ENCODE results near the gene SAMD4B. TPM values are rescaled to one million over a fixed set of nuclear protein-coding genes. Genes with fewer than 3 reads are reported as not detected.
"Not testable (repeated sequence)": the region's sequence is repeated elsewhere in the genome, so short reads cannot be mapped to it uniquely, and the experiment has no call there.

The SAMD4B gene
- total RNA-seq, 2 experiments from 2014 or later, result 47.8 to 51.3 TPM

GRCh38 chr19:39372047-39372802 lies 30.0 kb downstream of the SAMD4B start:
- H3K36me3 Mint-ChIP-seq, result peaks cover 9% of the 10 kb centered on the region

GRCh38 chr19:39372941-39373340 lies 30.7 kb downstream of the SAMD4B start:
- POLR2A ChIA-PET, result interaction anchor here (0.5 kb wide), 1 partner anchor 75 kb away, joined by 5 read pairs; no protein-coding TSS in a partner anchor
- no peaks in the 10 kb centered on the region for H3K27me3 Mint-ChIP-seq
- DNase-seq, result no peak
- H3K4me3 Mint-ChIP-seq, result no peak overlapping the region
- peaks cover 2% of the 10 kb centered on the region for H3K4me1 Mint-ChIP-seq
- H3K36me3 Mint-ChIP-seq, result peaks cover 11% of the 10 kb centered on the region
- H3K9me3 Mint-ChIP-seq, result no peaks in the 10 kb centered on the region
- ATAC-seq (ENCODE audit: low read depth), result no peak
- H3K27ac Mint-ChIP-seq, result no peak overlapping the region

More at GRCh38 chr19:39372047-39372802, 30.0 kb downstream of the SAMD4B start:
- POLR2A ChIA-PET, result no interaction called here
- ATAC-seq (ENCODE audit: low read depth) (no peak), DNase-seq (no peak)
- Mint-ChIP-seq H3K27me3 (no peaks in the 10 kb centered on the region), H3K4me1 (peaks cover 2% of the 10 kb centered on the region), H3K9me3 (no peaks in the 10 kb centered on the region), H3K4me3 (no peak overlapping the region), H3K27ac (no peak overlapping the region)

DNA sequence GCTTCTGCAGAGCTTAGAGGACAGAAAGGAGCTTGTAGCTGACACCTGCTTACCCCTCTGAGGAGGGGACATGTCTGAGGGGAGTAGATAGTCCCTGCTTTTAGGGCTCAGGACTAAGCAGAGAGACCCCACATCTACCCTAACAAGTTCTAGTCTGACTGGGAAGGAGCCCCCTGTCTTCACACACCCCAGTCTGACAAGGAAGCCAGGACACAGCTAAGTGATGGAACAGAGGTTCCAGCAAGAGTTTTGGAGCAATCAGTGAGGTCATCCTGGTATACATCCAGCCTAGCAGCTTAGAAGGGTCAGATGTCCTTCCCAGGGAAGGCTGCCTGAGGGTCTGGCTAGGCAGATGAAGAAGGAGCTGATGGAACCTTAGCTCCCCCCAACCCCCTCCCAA lies 33.7 kb downstream of the SAMD4B start:
- H3K27ac Mint-ChIP-seq, result no peak overlapping the region
- peaks cover 2% of the 10 kb centered on the region for H3K4me1 Mint-ChIP-seq
- POLR2A ChIA-PET, result no interaction called here
- H3K36me3 Mint-ChIP-seq, result peaks cover 10% of the 10 kb centered on the region
- no peaks in the 10 kb centered on the region for H3K9me3 Mint-ChIP-seq
- ATAC-seq (ENCODE audit: low read depth), result no peak
- H3K27me3 Mint-ChIP-seq, result no peaks in the 10 kb centered on the region
- no peak for DNase-seq
- no peak overlapping the region for H3K4me3 Mint-ChIP-seq

DNA sequence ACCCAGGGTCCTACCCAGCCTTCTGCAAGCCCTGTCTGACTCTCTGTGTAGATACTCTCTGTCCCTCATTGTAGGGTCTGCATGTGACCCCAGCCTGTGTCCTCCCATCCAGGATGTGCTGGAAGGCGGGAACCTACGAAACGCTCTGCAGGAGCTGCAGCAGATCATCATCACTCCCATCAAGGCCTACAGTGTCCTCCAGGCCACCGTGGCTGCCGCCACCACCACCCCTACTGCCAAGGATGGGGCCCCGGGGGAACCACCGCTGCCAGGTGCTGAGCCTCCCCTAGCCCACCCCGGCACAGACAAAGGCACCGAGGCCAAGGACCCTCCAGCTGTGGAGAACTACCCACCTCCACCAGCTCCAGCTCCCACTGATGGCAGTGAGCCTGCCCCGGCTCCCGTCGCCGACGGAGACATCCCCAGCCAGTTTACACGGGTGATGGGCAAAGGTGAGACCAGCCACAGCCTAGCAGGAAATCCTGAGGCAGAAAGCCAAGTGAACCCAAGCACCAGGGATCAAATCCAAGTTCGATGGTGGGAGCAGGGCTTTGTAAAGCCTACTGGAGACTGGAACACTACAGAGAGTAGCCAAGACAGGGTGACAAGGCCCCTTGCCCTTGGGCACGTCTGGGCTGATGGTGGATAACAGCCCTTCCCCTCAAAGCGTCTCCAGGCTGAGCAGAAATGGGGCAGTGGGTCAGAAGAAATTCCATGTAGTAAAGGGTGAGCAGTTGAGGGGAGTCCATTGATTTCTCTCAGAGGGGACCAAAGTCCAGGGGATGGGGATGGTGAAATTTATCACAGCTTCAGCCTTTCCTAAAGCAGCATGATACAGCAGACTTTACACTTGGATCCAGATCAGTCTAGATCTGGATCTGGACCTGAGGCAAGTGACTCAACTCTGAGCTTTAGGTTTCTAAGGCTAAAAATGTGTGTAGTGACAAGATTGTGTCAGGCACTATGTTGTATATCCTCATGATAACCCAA lies 35.4 kb downstream of the SAMD4B start:
- Mint-ChIP-seq H3K27ac (no peak overlapping the region), H3K4me1 (no peaks in the 10 kb centered on the region), H3K36me3 (peaks cover 10% of the 10 kb centered on the region), H3K27me3 (no peaks in the 10 kb centered on the region), H3K9me3 (no peaks in the 10 kb centered on the region), H3K4me3 (no peak overlapping the region)
- DNase-seq, result no peak
- POLR2A ChIA-PET, result no interaction called here
- ATAC-seq (ENCODE audit: low read depth), result no peak

DNA sequence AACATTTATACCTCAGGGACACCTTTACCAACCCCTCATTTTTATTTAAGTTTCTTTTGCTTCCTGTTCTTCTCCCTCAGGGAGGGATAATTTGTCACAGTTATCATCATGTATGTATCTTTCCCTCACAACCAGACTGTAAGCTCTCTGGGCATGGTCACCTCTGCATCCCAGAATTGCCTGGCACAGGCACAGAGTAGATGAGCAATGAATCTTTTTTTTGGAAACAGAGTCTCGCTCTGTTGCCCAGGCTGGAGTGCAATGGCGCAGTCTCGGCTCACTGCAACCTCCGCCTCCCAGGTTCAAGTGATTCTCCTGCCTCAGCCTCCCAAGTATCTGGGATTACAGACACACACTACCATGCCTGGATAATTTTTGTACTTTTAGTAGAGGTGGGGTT lies 37.1 kb downstream of the SAMD4B start:
- H3K27me3 Mint-ChIP-seq; H3K36me3 Mint-ChIP-seq; POLR2A ChIA-PET; DNase-seq; H3K9me3 Mint-ChIP-seq; H3K4me1 Mint-ChIP-seq; ATAC-seq (ENCODE audit: low read depth); H3K4me3 Mint-ChIP-seq; H3K27ac Mint-ChIP-seq: not testable (repeated sequence)

DNA sequence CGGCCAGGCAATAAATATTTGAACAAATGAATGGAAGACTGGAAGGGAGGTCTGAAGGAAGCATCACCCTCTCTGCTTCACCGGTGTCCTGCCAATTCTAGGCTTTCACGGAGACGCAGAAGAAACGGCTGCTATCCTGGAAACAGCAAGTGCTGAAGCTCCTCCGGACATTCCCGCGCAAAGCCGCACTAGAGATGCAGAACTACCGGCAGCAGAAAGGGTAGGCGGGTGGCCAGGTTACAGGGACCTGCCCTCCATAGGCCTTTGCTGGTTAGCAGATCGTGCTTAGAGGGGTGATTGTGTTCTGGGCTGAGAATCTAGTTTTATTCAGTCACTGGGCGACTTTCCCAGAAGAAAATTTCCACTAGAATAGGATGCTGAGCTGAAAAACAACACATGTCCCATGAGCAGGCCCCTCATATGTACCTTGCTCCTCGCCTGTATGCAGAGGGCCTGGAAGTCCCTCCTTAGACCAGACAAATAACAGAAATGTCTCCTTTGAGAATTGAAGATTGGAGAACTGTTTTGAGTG lies 37.7 kb downstream of the SAMD4B start:
- H3K27me3 Mint-ChIP-seq, result no peaks in the 10 kb centered on the region
- no peaks in the 10 kb centered on the region for H3K9me3 Mint-ChIP-seq
- ATAC-seq (ENCODE audit: low read depth), result no peak
- H3K4me3 Mint-ChIP-seq, result no peak overlapping the region
- no peaks in the 10 kb centered on the region for H3K4me1 Mint-ChIP-seq
- H3K36me3 Mint-ChIP-seq, result peaks cover 7% of the 10 kb centered on the region
- H3K27ac Mint-ChIP-seq, result no peak overlapping the region
- no peak for DNase-seq
- POLR2A ChIA-PET, result no interaction called here

- Mint-ChIP-seq H3K9me3 (no peaks in the 10 kb centered on the region), H3K36me3 (peaks cover 7% of the 10 kb centered on the region), H3K4me1 (no peaks in the 10 kb centered on the region), H3K27ac (peak overlapping the region; percentile 38), H3K4me3 (no peak overlapping the region), H3K27me3 (no peaks in the 10 kb centered on the region)
- POLR2A ChIA-PET, result no interaction called here
- ATAC-seq (ENCODE audit: low read depth) (no peak), DNase-seq (no peak)
Observed at GRCh38 chr19:39380521-39381502, 38.6 kb downstream of the SAMD4B start.

DNA sequence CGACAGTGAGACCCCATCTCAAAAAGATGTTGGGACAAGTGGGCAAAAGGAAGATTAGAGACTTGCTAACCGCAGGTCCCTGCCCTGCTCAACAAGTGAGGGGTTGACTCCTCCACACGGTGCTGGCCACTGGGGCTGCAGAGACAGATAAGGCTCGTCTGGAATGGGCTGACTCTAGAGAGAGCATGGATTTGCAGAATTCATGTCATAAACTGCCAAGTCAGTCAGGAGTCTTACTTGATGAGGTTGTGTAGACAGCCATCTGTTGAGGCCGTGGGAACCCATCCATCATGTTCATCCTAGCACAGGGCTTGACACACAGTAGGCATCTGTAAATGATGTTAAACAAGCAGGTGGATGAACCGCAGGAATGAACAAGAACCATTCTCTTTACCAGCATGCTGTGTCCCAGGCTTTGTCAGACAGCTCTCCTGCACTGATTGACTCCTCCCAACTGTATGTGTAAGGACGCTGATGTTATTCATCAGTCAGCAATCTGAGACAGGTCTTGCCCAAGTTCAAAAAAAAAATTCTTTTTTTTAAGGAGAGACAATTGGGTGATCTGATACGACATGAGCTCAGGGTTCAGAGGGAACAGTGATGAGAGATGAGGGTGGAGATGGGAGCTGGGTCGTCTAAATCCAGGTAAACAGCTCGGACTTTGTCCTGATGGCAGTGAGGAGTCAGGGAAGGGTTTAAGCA lies 39.8 kb downstream of the SAMD4B start:
- no peak for ATAC-seq (ENCODE audit: low read depth)
- H3K36me3 Mint-ChIP-seq, result peaks cover 5% of the 10 kb centered on the region
- H3K9me3 Mint-ChIP-seq, result no peaks in the 10 kb centered on the region
- DNase-seq, result no peak
- no peaks in the 10 kb centered on the region for H3K27me3 Mint-ChIP-seq
- H3K4me3 Mint-ChIP-seq, result no peak overlapping the region
- POLR2A ChIA-PET, result interaction anchor here (0.6 kb wide), 1 partner anchor 1278 kb away, joined by 3 read pairs; no protein-coding TSS in a partner anchor
- peaks cover 2% of the 10 kb centered on the region for H3K4me1 Mint-ChIP-seq
- H3K27ac Mint-ChIP-seq, result no peak overlapping the region

DNA sequence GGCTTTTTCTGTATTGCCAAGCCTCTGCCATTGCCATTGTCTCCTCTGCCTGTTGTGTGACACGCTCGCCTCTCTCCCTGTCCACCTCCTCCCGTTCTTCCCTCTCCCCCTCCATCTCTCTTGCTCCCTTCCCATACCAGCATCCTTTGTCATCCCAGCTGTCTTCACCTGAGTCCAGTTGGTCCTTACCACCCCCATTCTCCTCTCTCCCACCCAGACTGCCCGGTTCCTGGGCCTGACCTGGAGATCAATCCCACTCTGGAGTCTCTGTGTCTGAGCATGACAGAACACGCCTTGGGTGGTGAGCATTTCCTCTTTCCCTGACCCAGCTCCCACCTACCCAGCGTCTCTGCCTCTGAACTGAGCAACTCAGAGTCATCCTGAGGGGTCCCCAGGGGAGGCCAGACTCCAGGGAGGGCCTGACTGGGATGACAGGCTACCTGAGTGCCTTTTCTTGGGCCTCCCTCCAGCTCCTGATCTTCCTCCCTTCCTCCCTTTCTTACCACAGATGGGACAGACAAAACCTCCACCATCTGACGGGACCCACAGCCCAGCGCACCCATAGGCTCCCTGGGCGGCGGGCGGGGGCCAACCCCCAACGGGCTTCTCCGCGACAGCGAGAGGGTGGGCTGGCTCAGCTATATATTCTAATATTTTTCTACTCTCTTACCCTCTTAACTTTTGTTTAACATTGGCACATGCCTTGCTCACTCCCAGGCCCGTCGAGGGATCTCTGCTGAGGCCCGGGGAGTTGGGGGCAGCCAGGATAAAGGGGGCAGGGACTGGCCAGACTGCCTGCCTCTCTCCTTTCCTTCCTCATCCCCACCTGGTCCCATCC lies 41.0 kb downstream of the SAMD4B start:
- H3K36me3 Mint-ChIP-seq, result peaks cover 6% of the 10 kb centered on the region
- DNase-seq (no peak), ATAC-seq (ENCODE audit: low read depth) (no peak)
- H3K4me1 Mint-ChIP-seq, result peaks cover 2% of the 10 kb centered on the region
- POLR2A ChIA-PET, result no interaction called here
- no peak overlapping the region for H3K4me3 Mint-ChIP-seq
- no peaks in the 10 kb centered on the region for H3K27me3 Mint-ChIP-seq
- no peaks in the 10 kb centered on the region for H3K9me3 Mint-ChIP-seq
- peak overlapping the region; percentile 28 for H3K27ac Mint-ChIP-seq

- Mint-ChIP-seq H3K27me3 (no peaks in the 10 kb centered on the region), H3K9me3 (no peaks in the 10 kb centered on the region), H3K27ac (peak overlapping the region; percentile 31), H3K36me3 (peaks cover 9% of the 10 kb centered on the region), H3K4me3 (no peak overlapping the region), H3K4me1 (peaks cover 12% of the 10 kb centered on the region)
- POLR2A ChIA-PET, result interaction anchor here (0.7 kb wide), 1 partner anchor 311 kb away, joined by 4 read pairs; no protein-coding TSS in a partner anchor
- no peak for DNase-seq
- ATAC-seq (ENCODE audit: low read depth), result no peak
Observed at GRCh38 chr19:39384839-39385568, 42.8 kb downstream of the SAMD4B start.
